OCI-LY1 (cell line): ENCODE measurements around the gene MRPL33.

Experiments
- EZH2 ChIP-seq: fragments of 200-600 bp; sonication (generic), shearing (Covaris generic); IDR thresholded peaks from 2 replicates; pipeline ENCODE4 v1.8.0; 2017; ENCODE audit warnings: borderline replicate concordance, mixed run types, mild to moderate bottlenecking, antibody characterized with exemption, low read length, moderate library complexity, mixed read lengths
- TF ChIP-seq, protein P1 (sequence below): fragments of 200-600 bp; sonication (generic), shearing (Covaris generic); IDR thresholded peaks from 2 replicates; pipeline ENCODE4 v1.5.1; 2017; ENCODE audit warnings: mild to moderate bottlenecking, antibody characterized with exemption, low read length, moderate library complexity, mixed read lengths

DNA sequence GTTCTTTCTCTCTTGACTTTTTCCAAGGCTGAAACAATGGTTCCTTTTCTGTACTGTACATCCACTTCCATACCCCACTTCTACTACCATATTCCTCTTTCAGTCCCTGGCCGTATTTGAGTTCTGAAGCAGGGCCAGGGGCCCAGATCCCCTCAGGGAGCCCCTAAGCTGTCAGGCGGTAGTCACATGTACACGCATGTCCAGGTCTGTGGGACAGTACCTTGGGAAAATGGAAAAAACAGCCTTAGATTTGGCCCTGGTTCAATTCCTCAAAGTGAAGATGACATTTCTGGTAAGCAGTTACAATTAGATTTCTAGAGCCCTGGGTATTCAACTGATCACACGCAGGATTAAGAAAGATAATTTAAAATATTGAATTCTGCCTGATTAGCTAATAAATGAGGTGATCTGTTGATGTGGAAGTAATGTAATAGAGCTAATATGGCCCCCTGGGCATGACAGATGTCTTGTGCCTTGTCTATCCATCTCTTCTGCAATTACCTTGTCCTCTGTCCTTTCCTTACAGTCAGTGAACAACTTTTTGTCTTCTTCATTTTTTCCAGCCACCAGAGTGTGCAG, 44.4 kb downstream of the MRPL33 start:
- TF ChIP-seq, protein P1, sequence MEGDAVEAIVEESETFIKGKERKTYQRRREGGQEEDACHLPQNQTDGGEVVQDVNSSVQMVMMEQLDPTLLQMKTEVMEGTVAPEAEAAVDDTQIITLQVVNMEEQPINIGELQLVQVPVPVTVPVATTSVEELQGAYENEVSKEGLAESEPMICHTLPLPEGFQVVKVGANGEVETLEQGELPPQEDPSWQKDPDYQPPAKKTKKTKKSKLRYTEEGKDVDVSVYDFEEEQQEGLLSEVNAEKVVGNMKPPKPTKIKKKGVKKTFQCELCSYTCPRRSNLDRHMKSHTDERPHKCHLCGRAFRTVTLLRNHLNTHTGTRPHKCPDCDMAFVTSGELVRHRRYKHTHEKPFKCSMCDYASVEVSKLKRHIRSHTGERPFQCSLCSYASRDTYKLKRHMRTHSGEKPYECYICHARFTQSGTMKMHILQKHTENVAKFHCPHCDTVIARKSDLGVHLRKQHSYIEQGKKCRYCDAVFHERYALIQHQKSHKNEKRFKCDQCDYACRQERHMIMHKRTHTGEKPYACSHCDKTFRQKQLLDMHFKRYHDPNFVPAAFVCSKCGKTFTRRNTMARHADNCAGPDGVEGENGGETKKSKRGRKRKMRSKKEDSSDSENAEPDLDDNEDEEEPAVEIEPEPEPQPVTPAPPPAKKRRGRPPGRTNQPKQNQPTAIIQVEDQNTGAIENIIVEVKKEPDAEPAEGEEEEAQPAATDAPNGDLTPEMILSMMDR: no peak
- TF ChIP-seq EZH2: no peak
